KMS-11 (cell line): ENCODE data around the gene HPSE2.

ENCODE experiments used
- H2AFZ ChIP-seq: fragments of 200-600 bp; sonication (generic); 2 replicates; pipeline ENCODE4 v1.6.1; 2016; ENCODE audit warnings: antibody characterized with exemption, mixed run types, low read depth
- H3K27ac ChIP-seq: fragments of 200-600 bp; sonication (generic); 2 replicates; pipeline ENCODE4 v1.6.1; 2016; ENCODE audit warnings: mild to moderate bottlenecking, mixed run types
- H3K27me3 ChIP-seq: fragments of 200-600 bp; sonication (generic); 2 replicates; pipeline ENCODE4 v1.6.1; 2017; ENCODE audit warnings: mild to moderate bottlenecking, low read depth, mixed run types, moderate library complexity; ENCODE audit not compliant: insufficient read depth
- H3K36me3 ChIP-seq: fragments of 200-600 bp; sonication (generic); 2 replicates; pipeline ENCODE4 v1.6.1; 2017; ENCODE audit warnings: mild to moderate bottlenecking, mixed run types; ENCODE audit not compliant: insufficient read depth
- H3K4me1 ChIP-seq: fragments of 200-600 bp; sonication (generic); 2 replicates; pipeline ENCODE4 v1.6.1; 2016; ENCODE audit warnings: mild to moderate bottlenecking, low read depth, mixed run types; ENCODE audit not compliant: poor library complexity, severe bottlenecking
- H3K4me2 ChIP-seq: fragments of 200-600 bp; sonication (generic); 2 replicates; pipeline ENCODE4 v1.7.0; 2016; ENCODE audit warnings: mild to moderate bottlenecking, mixed run types
- H3K4me3 ChIP-seq: fragments of 200-600 bp; sonication (generic); IDR thresholded peaks from 2 replicates; pipeline ENCODE4 v1.6.1; 2017; ENCODE audit warnings: low read depth, low read length, mixed read lengths; ENCODE audit not compliant: insufficient read depth
- H3K79me2 ChIP-seq: fragments of 200-600 bp; sonication (generic); 2 replicates; pipeline ENCODE4 v1.6.1; 2016; ENCODE audit warnings: low read depth, mixed run types; ENCODE audit not compliant: insufficient read depth
- H3K9ac ChIP-seq: fragments of 200-600 bp; sonication (generic); 2 replicates; pipeline ENCODE4 v1.6.1; 2016; ENCODE audit warnings: mild to moderate bottlenecking, mixed run types
- H4K20me1 ChIP-seq: fragments of 200-600 bp; sonication (generic); 2 replicates; pipeline ENCODE4 v1.6.1; 2016; ENCODE audit warnings: mild to moderate bottlenecking, mixed run types; ENCODE audit not compliant: insufficient read depth
- CTCF ChIP-seq: fragments of 200-600 bp; sonication (generic); conservative IDR thresholded peaks from 2 replicates; pipeline ENCODE4 v1.6.1; 2017; ENCODE audit warnings: low read depth, mild to moderate bottlenecking, antibody characterized with exemption, low read length, moderate library complexity, mixed read lengths

The HPSE2 gene

GRCh38 chr10:98417973-98418664, 817.5 kb downstream of the HPSE2 start:
- no peak overlapping the region for H2AFZ ChIP-seq
- H3K27me3 ChIP-seq = no peaks in the 10 kb centered on the region
- H3K79me2 ChIP-seq = no peaks in the 10 kb centered on the region
- H3K4me2 ChIP-seq = no peak overlapping the region
- H3K4me3 ChIP-seq = no peak overlapping the region
- no peaks in the 10 kb centered on the region for H3K36me3 ChIP-seq
- no peaks in the 10 kb centered on the region for H4K20me1 ChIP-seq
- no peak for TF ChIP-seq CTCF
- H3K27ac ChIP-seq = no peak overlapping the region
- peaks cover 2% of the 10 kb centered on the region for H3K4me1 ChIP-seq
- H3K9ac ChIP-seq = no peak overlapping the region

- Histone ChIP-seq H3K4me2 (no peak overlapping the region), H3K36me3 (no peaks in the 10 kb centered on the region), H3K9ac (no peak overlapping the region), H3K79me2 (no peaks in the 10 kb centered on the region), H4K20me1 (no peaks in the 10 kb centered on the region), H3K27ac (no peak overlapping the region), H3K4me1 (peaks cover 7% of the 10 kb centered on the region), H3K4me3 (no peak overlapping the region), H3K27me3 (no peaks in the 10 kb centered on the region), H2AFZ (no peak overlapping the region)
- no peak for TF ChIP-seq CTCF
Measured at GRCh38 chr10:98417481-98417959, 818.1 kb downstream of the HPSE2 start.

- H3K4me1 ChIP-seq = peaks cover 14% of the 10 kb centered on the region
- H3K79me2 ChIP-seq = no peaks in the 10 kb centered on the region
- H3K4me2 ChIP-seq = no peak overlapping the region
- no peak overlapping the region for H3K4me3 ChIP-seq
- no peak overlapping the region for H2AFZ ChIP-seq
- H3K27ac ChIP-seq = no peak overlapping the region
- no peaks in the 10 kb centered on the region for H4K20me1 ChIP-seq
- H3K27me3 ChIP-seq = no peaks in the 10 kb centered on the region
- TF ChIP-seq CTCF = no peak
- no peaks in the 10 kb centered on the region for H3K36me3 ChIP-seq
- no peak overlapping the region for H3K9ac ChIP-seq
Measured at GRCh38 chr10:98416606-98417388, 818.9 kb downstream of the HPSE2 start.

GRCh38 chr10:98415731-98416119, 819.9 kb downstream of the HPSE2 start:
- no peak overlapping the region for H3K27ac ChIP-seq
- peaks cover 23% of the 10 kb centered on the region for H3K4me1 ChIP-seq
- H3K27me3 ChIP-seq = no peaks in the 10 kb centered on the region
- no peaks in the 10 kb centered on the region for H3K36me3 ChIP-seq
- no peak overlapping the region for H3K9ac ChIP-seq
- no peaks in the 10 kb centered on the region for H3K79me2 ChIP-seq
- H3K4me2 ChIP-seq = no peak overlapping the region
- no peaks in the 10 kb centered on the region for H4K20me1 ChIP-seq
- H2AFZ ChIP-seq = no peak overlapping the region
- no peak for TF ChIP-seq CTCF
- no peak overlapping the region for H3K4me3 ChIP-seq
